ENCODE measurements around the gene USB1. TPM values are rescaled to one million over a fixed set of nuclear protein-coding genes. Genes with fewer than 3 reads are reported as not detected.

The USB1 gene
- total RNA-seq, 1 donor from 2014 or later = 133 TPM

DNA sequence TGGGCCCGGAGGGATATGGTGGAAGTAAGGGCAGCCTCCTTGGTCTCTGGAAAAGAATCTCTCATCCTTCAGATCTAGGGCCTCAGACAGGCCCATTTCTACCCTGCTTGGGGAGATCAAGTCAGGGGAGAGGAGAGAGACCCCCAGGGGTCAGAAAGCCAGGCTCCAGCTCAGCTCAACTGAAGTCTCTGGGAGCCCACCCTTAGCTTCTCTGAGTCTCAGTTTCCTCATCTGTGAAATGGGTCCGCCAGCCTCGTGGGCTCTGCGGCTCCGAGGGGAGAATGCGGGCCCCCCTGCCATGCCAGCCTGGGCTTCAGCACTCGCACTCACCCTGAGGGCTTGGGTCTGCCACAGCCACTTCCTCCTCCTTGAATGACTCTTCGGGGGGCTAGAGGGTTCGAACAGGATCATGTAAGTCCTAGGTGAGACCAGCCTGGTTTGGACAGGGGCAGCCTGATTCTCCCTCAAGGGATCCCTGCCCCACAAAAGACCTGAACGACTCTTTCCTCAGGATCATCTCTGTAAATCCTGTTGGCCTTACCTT lies 37.0 kb upstream of the USB1 start:
- TF ChIP-seq, protein P1, sequence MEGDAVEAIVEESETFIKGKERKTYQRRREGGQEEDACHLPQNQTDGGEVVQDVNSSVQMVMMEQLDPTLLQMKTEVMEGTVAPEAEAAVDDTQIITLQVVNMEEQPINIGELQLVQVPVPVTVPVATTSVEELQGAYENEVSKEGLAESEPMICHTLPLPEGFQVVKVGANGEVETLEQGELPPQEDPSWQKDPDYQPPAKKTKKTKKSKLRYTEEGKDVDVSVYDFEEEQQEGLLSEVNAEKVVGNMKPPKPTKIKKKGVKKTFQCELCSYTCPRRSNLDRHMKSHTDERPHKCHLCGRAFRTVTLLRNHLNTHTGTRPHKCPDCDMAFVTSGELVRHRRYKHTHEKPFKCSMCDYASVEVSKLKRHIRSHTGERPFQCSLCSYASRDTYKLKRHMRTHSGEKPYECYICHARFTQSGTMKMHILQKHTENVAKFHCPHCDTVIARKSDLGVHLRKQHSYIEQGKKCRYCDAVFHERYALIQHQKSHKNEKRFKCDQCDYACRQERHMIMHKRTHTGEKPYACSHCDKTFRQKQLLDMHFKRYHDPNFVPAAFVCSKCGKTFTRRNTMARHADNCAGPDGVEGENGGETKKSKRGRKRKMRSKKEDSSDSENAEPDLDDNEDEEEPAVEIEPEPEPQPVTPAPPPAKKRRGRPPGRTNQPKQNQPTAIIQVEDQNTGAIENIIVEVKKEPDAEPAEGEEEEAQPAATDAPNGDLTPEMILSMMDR (IDR thresholded peaks at IDR 0.05) = no peak
- intact Hi-C loops (cut with DNase I) = no loop called here
- no peaks in the 10 kb centered on the region for H3K36me3 ChIP-seq

DNA sequence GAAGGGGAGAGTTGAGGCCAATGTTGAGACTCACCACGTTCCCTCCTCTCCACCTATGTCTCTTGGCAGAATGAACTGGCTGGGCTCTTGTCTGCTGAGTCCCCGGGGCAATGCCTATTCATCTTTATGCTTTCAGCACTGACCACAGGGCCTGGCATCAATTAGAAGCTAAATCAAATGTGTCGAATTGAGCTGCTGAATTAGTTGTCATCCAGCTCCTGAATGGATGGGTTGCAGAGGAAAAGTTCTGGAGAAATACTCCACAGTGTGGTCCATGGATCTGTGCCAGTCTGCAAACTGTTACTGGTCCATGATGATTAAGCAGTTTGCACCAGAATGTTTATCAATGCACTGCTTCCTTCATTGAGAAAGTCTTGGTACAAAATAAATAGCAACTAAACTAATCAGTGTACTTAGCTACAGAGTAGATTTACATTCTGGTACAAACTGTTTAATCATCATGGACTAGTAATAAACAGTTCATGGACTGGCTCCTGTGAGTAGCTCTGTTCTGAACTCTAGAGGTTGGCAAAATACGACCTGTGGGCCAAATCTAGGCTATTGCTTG lies 34.9 kb upstream of the USB1 start:
- Histone ChIP-seq H3K27me3 (no peaks in the 10 kb centered on the region), H3K9me3 (no peaks in the 10 kb centered on the region), H3K27ac (no peak overlapping the region), H3K4me3 (no peak overlapping the region), H3K36me3 (no peaks in the 10 kb centered on the region), H3K4me1 (no peaks in the 10 kb centered on the region)
- no peak for DNase-seq (ENCODE audit: low spot score in 2 of 2)
- TF ChIP-seq, protein P1 (IDR thresholded peaks at IDR 0.05) = no peak
- intact Hi-C loops (cut with DNase I) = no loop called here

More for the DNA sequence above, 37.0 kb upstream of the USB1 start:
- H3K9me3 ChIP-seq = no peaks in the 10 kb centered on the region
- no peaks in the 10 kb centered on the region for H3K27me3 ChIP-seq
- no peak overlapping the region for H3K27ac ChIP-seq
- H3K4me1 ChIP-seq = no peaks in the 10 kb centered on the region
- no peak overlapping the region for H3K4me3 ChIP-seq
- DNase-seq (ENCODE audit: low spot score in 2 of 2) = no peak

DNA sequence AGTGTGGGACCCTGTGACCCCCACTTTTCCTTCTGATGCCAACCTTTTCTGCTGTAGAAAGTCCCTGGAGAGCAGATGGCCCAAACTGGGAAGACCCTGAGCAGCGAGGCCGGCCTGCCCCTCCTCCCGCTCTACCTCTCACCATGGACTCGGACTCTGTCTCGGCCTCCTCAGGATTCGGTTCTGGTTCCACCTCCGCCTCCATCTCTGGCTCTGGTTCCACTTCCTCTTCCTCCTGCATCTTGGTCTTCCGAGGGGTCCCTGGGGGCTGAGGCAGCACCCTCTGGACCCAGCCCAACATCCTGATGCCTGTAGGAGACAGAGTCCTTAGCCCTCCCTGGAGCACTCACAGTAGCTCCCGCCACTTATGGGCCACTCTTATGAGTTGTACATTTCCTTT lies 34.2 kb upstream of the USB1 start:
- no peak for DNase-seq (ENCODE audit: low spot score in 2 of 2)
- intact Hi-C loops (cut with DNase I) = no loop called here
- no peak overlapping the region for H3K27ac ChIP-seq
- TF ChIP-seq, protein P1 (IDR thresholded peaks at IDR 0.05) = no peak
- no peaks in the 10 kb centered on the region for H3K36me3 ChIP-seq
- no peak overlapping the region for H3K4me3 ChIP-seq
- no peaks in the 10 kb centered on the region for H3K9me3 ChIP-seq
- H3K4me1 ChIP-seq = no peaks in the 10 kb centered on the region
- H3K27me3 ChIP-seq = no peaks in the 10 kb centered on the region

DNA sequence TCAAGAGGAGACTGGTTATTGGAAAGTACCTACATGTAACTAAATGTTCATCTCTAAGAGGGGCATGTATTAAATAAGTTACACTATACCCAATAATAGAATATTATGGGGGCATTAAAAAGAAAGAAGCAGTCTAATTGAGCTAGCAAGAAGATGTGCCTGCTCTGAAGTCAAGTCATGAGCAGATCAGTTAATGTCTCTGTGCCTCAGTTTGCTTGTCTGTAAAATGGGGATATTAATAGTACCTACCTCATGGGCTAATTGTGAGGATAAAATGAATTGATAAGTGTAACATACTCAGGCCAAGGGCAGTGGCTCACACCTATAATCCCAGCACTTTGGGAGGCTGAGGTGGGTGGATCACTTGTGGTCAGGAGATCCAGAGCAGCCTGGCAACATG lies 33.3 kb upstream of the USB1 start:
- H3K36me3 ChIP-seq = no peaks in the 10 kb centered on the region
- no peaks in the 10 kb centered on the region for H3K9me3 ChIP-seq
- no peaks in the 10 kb centered on the region for H3K4me1 ChIP-seq
- no peak overlapping the region for H3K27ac ChIP-seq
- no peaks in the 10 kb centered on the region for H3K27me3 ChIP-seq
- H3K4me3 ChIP-seq = no peak overlapping the region
- intact Hi-C loops (cut with DNase I) = no loop called here
- TF ChIP-seq, protein P1 (IDR thresholded peaks at IDR 0.05) = no peak
- no peak for DNase-seq (ENCODE audit: low spot score in 2 of 2)

DNA sequence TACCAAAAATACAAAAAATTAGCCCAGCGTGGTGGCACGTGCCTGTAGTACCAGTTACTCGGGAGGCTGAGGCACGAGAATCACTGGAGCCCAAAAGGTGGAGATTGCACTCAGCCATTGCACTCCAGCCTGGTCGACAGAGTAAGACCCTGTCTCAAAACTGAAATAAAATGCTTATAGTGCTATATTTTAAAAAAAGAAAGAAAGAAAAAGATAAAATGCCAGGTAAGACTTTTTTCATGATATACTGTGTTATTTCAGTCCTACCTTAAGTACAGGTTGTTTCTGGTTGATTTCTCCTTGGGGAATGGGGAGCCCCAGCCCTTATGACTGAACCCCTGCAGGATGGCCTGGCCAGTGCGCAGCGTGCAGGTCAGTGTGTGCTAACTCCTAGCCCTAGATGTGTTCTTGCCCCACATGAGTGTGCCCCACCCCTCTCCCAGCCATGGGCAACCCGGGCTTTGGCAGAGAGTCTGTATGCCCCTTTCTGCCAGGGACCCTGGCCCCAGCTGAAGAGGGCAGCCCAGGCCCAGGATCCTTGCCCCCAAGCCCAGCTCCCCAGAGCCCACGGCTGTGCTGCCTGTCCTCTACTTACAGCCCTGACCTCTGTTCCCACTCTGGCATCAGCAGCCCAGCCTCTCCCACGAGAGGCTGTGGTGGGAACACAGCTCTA lies 31.6 kb upstream of the USB1 start:
- H3K27me3 ChIP-seq = no peaks in the 10 kb centered on the region
- no peaks in the 10 kb centered on the region for H3K9me3 ChIP-seq
- intact Hi-C loops (cut with DNase I) = no loop called here
- no peaks in the 10 kb centered on the region for H3K4me1 ChIP-seq
- TF ChIP-seq, protein P1 (IDR thresholded peaks at IDR 0.05) = no peak
- no peak overlapping the region for H3K27ac ChIP-seq
- H3K36me3 ChIP-seq = no peaks in the 10 kb centered on the region
- H3K4me3 ChIP-seq = no peak overlapping the region
- no peak for DNase-seq (ENCODE audit: low spot score in 2 of 2)

All from ascending aorta (tissue), 2 donors.